A204.1 (cell line): ENCODE measurements around the gene GAREM1.
A peak's percentile ranks its signal among the peaks of the same experiment; 100 is the strongest.

Source experiments
- FAIRE-seq: peaks from 2 replicates; lab custom pipeline; 2012; peaks lifted over from hg19 to GRCh38; lab: Jason Lieb, UNC

GAREM1 gene

GRCh38 chr18:32289483-32290075, 181.1 kb downstream of the GAREM1 start:
- FAIRE-seq = peak; percentile 78

- no peak for FAIRE-seq
Measured at GRCh38 chr18:32287873-32288272, 182.8 kb downstream of the GAREM1 start.

- no peak for FAIRE-seq
Measured at GRCh38 chr18:32287249-32287648, 183.4 kb downstream of the GAREM1 start.

- no peak for FAIRE-seq
Measured at GRCh38 chr18:32286749-32287148, 183.9 kb downstream of the GAREM1 start.

GRCh38 chr18:32284284-32284683, 186.4 kb downstream of the GAREM1 start:
- FAIRE-seq = no peak

GRCh38 chr18:32280911-32281310, 189.8 kb downstream of the GAREM1 start:
- no peak for FAIRE-seq

GRCh38 chr18:32280188-32280783, 190.4 kb downstream of the GAREM1 start:
- FAIRE-seq = no peak

GRCh38 chr18:32278177-32278799, 192.4 kb downstream of the GAREM1 start:
- FAIRE-seq = no peak

- no peak for FAIRE-seq
Measured at GRCh38 chr18:32277549-32277948, 193.1 kb downstream of the GAREM1 start.

GRCh38 chr18:32276906-32277305, 193.8 kb downstream of the GAREM1 start:
- no peak for FAIRE-seq

- FAIRE-seq = no peak
Measured at GRCh38 chr18:32276256-32276655, 194.4 kb downstream of the GAREM1 start.

GRCh38 chr18:32275221-32275620, 195.5 kb downstream of the GAREM1 start:
- FAIRE-seq = no peak

GRCh38 chr18:32274307-32274706, 196.4 kb downstream of the GAREM1 start:
- FAIRE-seq = no peak

- FAIRE-seq = no peak
Measured at GRCh38 chr18:32271672-32272208, 198.9 kb downstream of the GAREM1 start.

GRCh38 chr18:32270341-32270740, 200.3 kb downstream of the GAREM1 start:
- no peak for FAIRE-seq

GRCh38 chr18:32267463-32267862, 203.2 kb downstream of the GAREM1 start:
- no peak for FAIRE-seq

GRCh38 chr18:32264401-32264800, 206.3 kb downstream of the GAREM1 start:
- FAIRE-seq = no peak

GRCh38 chr18:32262092-32262491, 208.6 kb downstream of the GAREM1 start:
- FAIRE-seq = no peak

- FAIRE-seq = no peak
Measured at GRCh38 chr18:32261003-32261402, 209.7 kb downstream of the GAREM1 start.

- no peak for FAIRE-seq
Measured at GRCh38 chr18:32259553-32259952, 211.1 kb downstream of the GAREM1 start.

GRCh38 chr18:32258558-32259204, 212.0 kb downstream of the GAREM1 start:
- no peak for FAIRE-seq

GRCh38 chr18:32258148-32258547, 212.5 kb downstream of the GAREM1 start:
- no peak for FAIRE-seq
